Measurements from ENCODE around the gene TXLNB. TPM values are rescaled to one million over a fixed set of nuclear protein-coding genes. Genes with fewer than 3 reads are reported as not detected.

TXLNB gene
- total and polyA plus RNA-seq, 9 donors, result 2.3 to 7.9 (median 5.0) TPM

DNA sequence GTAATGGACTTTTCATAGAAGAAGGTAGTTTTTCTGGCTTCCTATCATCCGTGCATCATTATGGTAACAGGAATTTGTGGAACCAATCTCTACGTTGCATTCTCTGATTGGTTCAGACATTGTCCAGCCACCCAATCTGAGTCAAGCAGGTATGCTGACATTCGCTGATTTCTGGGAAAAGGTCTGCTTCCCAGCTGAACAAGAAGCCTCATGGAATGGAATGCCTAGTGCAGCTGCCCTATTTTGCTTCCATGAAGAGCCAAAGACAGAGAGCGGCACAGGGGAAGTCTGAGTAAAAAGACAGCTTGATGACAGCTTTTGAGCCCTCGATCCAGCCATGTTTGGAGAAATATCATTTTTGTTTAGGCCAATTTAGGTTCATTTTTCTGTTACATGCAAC is 38.5 kb upstream of the TXLNB start:
- no peak overlapping the region for H3K27ac ChIP-seq
- intact Hi-C loops (cut with DNase I), result no loop called here
- 92% methylated on average over 5 of the region's 5 CpGs for WGBS, 3 donors
- H3K4me3 ChIP-seq, result no peak overlapping the region
- H3K27me3 ChIP-seq, result no peaks in the 10 kb centered on the region
- H3K36me3 ChIP-seq, result no peaks in the 10 kb centered on the region
- DNase-seq, result no peak
- no peaks in the 10 kb centered on the region for H3K9me3 ChIP-seq
- H3K4me1 ChIP-seq (ENCODE audit: insufficient read depth), result no peaks in the 10 kb centered on the region
- TF ChIP-seq, protein P1, sequence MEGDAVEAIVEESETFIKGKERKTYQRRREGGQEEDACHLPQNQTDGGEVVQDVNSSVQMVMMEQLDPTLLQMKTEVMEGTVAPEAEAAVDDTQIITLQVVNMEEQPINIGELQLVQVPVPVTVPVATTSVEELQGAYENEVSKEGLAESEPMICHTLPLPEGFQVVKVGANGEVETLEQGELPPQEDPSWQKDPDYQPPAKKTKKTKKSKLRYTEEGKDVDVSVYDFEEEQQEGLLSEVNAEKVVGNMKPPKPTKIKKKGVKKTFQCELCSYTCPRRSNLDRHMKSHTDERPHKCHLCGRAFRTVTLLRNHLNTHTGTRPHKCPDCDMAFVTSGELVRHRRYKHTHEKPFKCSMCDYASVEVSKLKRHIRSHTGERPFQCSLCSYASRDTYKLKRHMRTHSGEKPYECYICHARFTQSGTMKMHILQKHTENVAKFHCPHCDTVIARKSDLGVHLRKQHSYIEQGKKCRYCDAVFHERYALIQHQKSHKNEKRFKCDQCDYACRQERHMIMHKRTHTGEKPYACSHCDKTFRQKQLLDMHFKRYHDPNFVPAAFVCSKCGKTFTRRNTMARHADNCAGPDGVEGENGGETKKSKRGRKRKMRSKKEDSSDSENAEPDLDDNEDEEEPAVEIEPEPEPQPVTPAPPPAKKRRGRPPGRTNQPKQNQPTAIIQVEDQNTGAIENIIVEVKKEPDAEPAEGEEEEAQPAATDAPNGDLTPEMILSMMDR (IDR thresholded peaks at IDR 0.05), result no peak
- TF ChIP-seq EP300 (IDR thresholded peaks at IDR 0.05) (no peak), POLR2A (IDR thresholded peaks at IDR 0.05) (no peak)

DNA sequence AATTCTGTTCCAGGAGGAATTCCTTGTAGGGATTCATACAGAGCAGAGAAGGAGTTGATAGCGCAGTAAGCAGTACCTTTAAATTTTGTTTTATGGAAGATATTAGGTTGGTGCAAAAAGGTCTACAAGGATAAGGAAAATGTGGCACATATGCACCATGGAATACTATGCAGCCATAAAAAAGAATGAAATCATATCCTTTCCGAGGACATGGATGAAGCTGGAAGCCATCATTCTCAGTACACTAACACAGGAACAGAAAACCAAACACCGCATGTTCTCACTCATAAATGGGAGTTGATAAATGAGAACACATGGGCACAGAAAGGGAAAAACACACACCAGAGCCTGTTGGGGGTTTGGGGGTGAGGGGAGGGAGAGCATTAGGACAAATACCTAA is 37.4 kb upstream of the TXLNB start:
- Histone ChIP-seq H3K36me3 (no peaks in the 10 kb centered on the region), H3K9me3 (no peaks in the 10 kb centered on the region), H3K4me1 (ENCODE audit: insufficient read depth) (no peaks in the 10 kb centered on the region), H3K4me3 (no peak overlapping the region), H3K27ac (no peak overlapping the region), H3K27me3 (no peaks in the 10 kb centered on the region)
- DNase-seq, result no peak
- 93 to 96% (median 96%) methylated on average over 3 of the region's 3 CpGs for WGBS, 3 donors
- intact Hi-C loops (cut with DNase I), result no loop called here
- no peak for TF ChIP-seq EP300 (IDR thresholded peaks at IDR 0.05)
- TF ChIP-seq, protein P1 (IDR thresholded peaks at IDR 0.05), result no peak
- TF ChIP-seq POLR2A (IDR thresholded peaks at IDR 0.05), result no peak

DNA sequence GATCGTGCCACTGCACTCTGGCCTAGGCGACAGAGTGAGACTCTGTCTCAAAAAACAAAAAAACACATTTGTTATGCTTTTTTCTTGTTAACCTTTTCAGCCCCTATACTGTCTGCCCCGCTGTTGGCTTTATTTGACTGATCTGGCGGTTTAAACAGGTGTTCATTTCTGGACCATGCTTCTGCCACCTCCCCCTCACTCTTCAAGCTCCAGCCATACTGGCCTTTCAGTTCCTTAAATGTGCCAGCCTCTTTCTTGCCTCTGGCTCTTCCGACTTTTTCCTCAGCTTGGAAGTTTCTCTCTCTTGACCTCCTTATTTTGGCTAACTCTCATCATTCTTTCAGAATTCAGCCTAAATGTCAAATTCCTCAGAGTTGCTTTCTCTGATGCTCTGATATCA is 35.2 kb upstream of the TXLNB start:
- no peak for DNase-seq
- Histone ChIP-seq H3K36me3 (no peaks in the 10 kb centered on the region), H3K9me3 (no peaks in the 10 kb centered on the region), H3K27me3 (no peaks in the 10 kb centered on the region), H3K27ac (no peak overlapping the region), H3K4me1 (ENCODE audit: insufficient read depth) (no peaks in the 10 kb centered on the region), H3K4me3 (no peak overlapping the region)
- intact Hi-C loops (cut with DNase I), result no loop called here
- TF ChIP-seq POLR2A (IDR thresholded peaks at IDR 0.05) (no peak), EP300 (IDR thresholded peaks at IDR 0.05) (no peak)
- TF ChIP-seq, protein P1 (IDR thresholded peaks at IDR 0.05), result no peak
- 83 to 90% (median 89%) methylated on average over 5 of the region's 5 CpGs for WGBS, 3 donors

DNA sequence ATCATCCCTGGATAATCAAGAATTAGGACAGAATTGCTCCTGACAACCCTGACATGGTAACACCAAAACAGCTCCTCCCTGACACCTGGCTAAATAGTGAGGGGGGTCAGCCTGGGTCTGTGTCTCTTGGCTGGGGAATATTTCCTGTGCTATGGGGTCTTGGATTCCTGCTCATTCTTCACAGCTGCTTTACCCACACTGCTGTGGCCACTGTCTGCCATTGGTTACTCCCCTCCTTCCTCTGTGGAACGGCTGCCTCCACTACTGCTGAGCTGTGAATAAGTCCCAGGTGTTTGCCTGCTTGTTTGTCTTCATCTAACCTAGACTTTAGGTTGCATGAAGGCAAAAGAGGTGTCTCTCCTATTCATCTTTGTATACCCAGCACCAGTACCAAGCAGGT is 33.9 kb upstream of the TXLNB start:
- H3K27ac ChIP-seq, result no peak overlapping the region
- no peaks in the 10 kb centered on the region for H3K9me3 ChIP-seq
- TF ChIP-seq, protein P1 (IDR thresholded peaks at IDR 0.05), result no peak
- TF ChIP-seq POLR2A (IDR thresholded peaks at IDR 0.05) (no peak), EP300 (IDR thresholded peaks at IDR 0.05) (no peak)
- WGBS, 3 donors, result 22 to 55% (median 24%) methylated on average over 1 of the region's 1 CpG
- no peak for DNase-seq
- no peaks in the 10 kb centered on the region for H3K36me3 ChIP-seq
- H3K4me3 ChIP-seq, result no peak overlapping the region
- intact Hi-C loops (cut with DNase I), result no loop called here
- no peaks in the 10 kb centered on the region for H3K4me1 ChIP-seq (ENCODE audit: insufficient read depth)
- no peaks in the 10 kb centered on the region for H3K27me3 ChIP-seq

DNA sequence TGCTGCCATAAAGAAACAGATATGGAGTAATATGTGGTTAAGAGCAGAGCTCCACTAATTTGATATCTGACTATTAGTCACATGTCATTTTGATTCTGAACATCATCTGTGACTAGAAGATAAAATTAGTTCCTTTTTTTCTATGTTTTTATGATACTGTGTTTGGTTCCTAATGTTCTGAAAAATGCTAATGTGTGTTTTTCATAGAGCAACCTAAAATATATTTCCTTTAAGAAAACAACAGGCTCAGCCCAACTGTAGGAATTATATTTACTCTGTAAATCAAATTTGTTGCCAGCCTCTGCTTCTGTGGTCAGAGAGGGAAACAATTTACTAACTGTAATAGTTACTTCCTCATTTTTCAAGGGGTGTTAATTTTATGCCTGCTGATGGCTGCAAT is 33.3 kb upstream of the TXLNB start:
- TF ChIP-seq EP300 (IDR thresholded peaks at IDR 0.05), result no peak
- TF ChIP-seq, protein P1 (IDR thresholded peaks at IDR 0.05), result no peak
- TF ChIP-seq POLR2A (IDR thresholded peaks at IDR 0.05), result no peak
- intact Hi-C loops (cut with DNase I), result no loop called here
- Histone ChIP-seq H3K4me3 (no peak overlapping the region), H3K27me3 (no peaks in the 10 kb centered on the region), H3K36me3 (no peaks in the 10 kb centered on the region), H3K4me1 (ENCODE audit: insufficient read depth) (no peaks in the 10 kb centered on the region), H3K27ac (no peak overlapping the region), H3K9me3 (no peaks in the 10 kb centered on the region)
- DNase-seq, result no peak
